ENCODE data around the gene SLC16A2.

DNA sequence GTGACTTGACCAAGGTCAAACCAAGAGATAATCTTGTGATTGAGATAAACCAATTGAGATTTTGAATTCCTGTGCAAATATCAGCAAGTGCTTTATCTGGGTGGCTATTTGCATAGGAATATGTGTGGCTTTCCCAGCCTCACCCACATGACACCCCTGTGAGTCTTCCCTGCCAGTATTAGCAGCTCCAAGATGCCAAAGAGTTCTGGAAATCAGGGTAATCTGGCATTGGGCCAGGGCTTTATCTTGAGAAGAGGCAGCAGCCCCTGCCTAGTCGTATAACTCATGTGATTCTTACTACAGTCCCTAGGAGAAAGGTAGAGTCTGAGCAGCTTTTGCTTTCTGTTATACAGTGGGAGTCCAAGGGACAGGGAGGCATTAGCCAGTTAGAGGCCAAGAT lies 105.5 kb downstream of the SLC16A2 start:
- TF ChIP-seq, protein P1, sequence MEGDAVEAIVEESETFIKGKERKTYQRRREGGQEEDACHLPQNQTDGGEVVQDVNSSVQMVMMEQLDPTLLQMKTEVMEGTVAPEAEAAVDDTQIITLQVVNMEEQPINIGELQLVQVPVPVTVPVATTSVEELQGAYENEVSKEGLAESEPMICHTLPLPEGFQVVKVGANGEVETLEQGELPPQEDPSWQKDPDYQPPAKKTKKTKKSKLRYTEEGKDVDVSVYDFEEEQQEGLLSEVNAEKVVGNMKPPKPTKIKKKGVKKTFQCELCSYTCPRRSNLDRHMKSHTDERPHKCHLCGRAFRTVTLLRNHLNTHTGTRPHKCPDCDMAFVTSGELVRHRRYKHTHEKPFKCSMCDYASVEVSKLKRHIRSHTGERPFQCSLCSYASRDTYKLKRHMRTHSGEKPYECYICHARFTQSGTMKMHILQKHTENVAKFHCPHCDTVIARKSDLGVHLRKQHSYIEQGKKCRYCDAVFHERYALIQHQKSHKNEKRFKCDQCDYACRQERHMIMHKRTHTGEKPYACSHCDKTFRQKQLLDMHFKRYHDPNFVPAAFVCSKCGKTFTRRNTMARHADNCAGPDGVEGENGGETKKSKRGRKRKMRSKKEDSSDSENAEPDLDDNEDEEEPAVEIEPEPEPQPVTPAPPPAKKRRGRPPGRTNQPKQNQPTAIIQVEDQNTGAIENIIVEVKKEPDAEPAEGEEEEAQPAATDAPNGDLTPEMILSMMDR (IDR thresholded peaks at IDR 0.05; ENCODE audit: low read depth, low read length, poor library complexity, severe bottlenecking): no peak
- no peak for TF ChIP-seq EZH2phosphoT487 (IDR thresholded peaks at IDR 0.05; ENCODE audit: borderline replicate concordance, low read length)
